Measurements from ENCODE around the gene CYP3A4.
A peak's percentile ranks its signal among the peaks of the same experiment; 100 is the strongest.
"Not testable (repeated sequence)": the region's sequence is repeated elsewhere in the genome, so short reads cannot be mapped to it uniquely, and the experiment has no call there.

CYP3A4 gene

GRCh38 chr7:99788554-99788953 is 4.6 kb upstream of the CYP3A4 start:
- no peak for TF ChIP-seq JUND (IDR thresholded peaks at IDR 0.05; ENCODE audit: low read depth)
- in situ Hi-C loops (cut with HindIII; ENCODE audit: low pct_unique_long_range_greater_than_20kb, low sequenced_read_pairs) = no loop called here
- DNase-seq (ENCODE audit: low read depth in 1 of 2, low spot score in 1 of 2) = no peak

GRCh38 chr7:99786726-99787335 is 2.8 kb upstream of the CYP3A4 start:
- in situ Hi-C loops (cut with HindIII; ENCODE audit: low pct_unique_long_range_greater_than_20kb, low sequenced_read_pairs) = no loop called here
- TF ChIP-seq JUND (IDR thresholded peaks at IDR 0.05; ENCODE audit: low read depth) = no peak
- no peak for DNase-seq (ENCODE audit: low read depth in 1 of 2, low spot score in 1 of 2)

GRCh38 chr7:99785654-99786053 is 1.7 kb upstream of the CYP3A4 start:
- in situ Hi-C loops (cut with HindIII; ENCODE audit: low pct_unique_long_range_greater_than_20kb, low sequenced_read_pairs); DNase-seq (ENCODE audit: low read depth in 1 of 2, low spot score in 1 of 2): not testable (repeated sequence)

GRCh38 chr7:99782012-99782953 is 1.7 kb downstream of the CYP3A4 start:
- no peak for TF ChIP-seq JUND (IDR thresholded peaks at IDR 0.05; ENCODE audit: low read depth)
- DNase-seq (ENCODE audit: low read depth in 1 of 2, low spot score in 1 of 2) = peak in 1 of 2 experiments; percentile 3
- in situ Hi-C loops (cut with HindIII; ENCODE audit: low pct_unique_long_range_greater_than_20kb, low sequenced_read_pairs) = no loop called here

- no peak for TF ChIP-seq JUND (IDR thresholded peaks at IDR 0.05; ENCODE audit: low read depth)
- in situ Hi-C loops (cut with HindIII; ENCODE audit: low pct_unique_long_range_greater_than_20kb, low sequenced_read_pairs) = no loop called here
- DNase-seq (ENCODE audit: low read depth in 1 of 2, low spot score in 1 of 2) = no peak
These were observed 3.4 kb downstream of the CYP3A4 start for GRCh38 chr7:99780588-99780987.

- no peak for DNase-seq (ENCODE audit: low read depth in 1 of 2, low spot score in 1 of 2)
- in situ Hi-C loops (cut with HindIII; ENCODE audit: low pct_unique_long_range_greater_than_20kb, low sequenced_read_pairs) = no loop called here
- no peak for TF ChIP-seq JUND (IDR thresholded peaks at IDR 0.05; ENCODE audit: low read depth)
These were observed 4.0 kb downstream of the CYP3A4 start for GRCh38 chr7:99779949-99780348.

- DNase-seq (ENCODE audit: low read depth in 1 of 2, low spot score in 1 of 2) = no peak
- in situ Hi-C loops (cut with HindIII; ENCODE audit: low pct_unique_long_range_greater_than_20kb, low sequenced_read_pairs) = no loop called here
- TF ChIP-seq JUND (IDR thresholded peaks at IDR 0.05; ENCODE audit: low read depth) = no peak
These were observed 5.1 kb downstream of the CYP3A4 start for GRCh38 chr7:99778880-99779279.

GRCh38 chr7:99773395-99773794 is 10.6 kb downstream of the CYP3A4 start:
- in situ Hi-C loops (cut with HindIII; ENCODE audit: low pct_unique_long_range_greater_than_20kb, low sequenced_read_pairs); DNase-seq (ENCODE audit: low read depth in 1 of 2, low spot score in 1 of 2): not testable (repeated sequence)

- TF ChIP-seq JUND (IDR thresholded peaks at IDR 0.05; ENCODE audit: low read depth) = no peak
- no peak for DNase-seq (ENCODE audit: low read depth in 1 of 2, low spot score in 1 of 2)
- in situ Hi-C loops (cut with HindIII; ENCODE audit: low pct_unique_long_range_greater_than_20kb, low sequenced_read_pairs) = no loop called here
These were observed 11.4 kb downstream of the CYP3A4 start for GRCh38 chr7:99772565-99772964.

GRCh38 chr7:99769494-99769893 is 14.5 kb downstream of the CYP3A4 start:
- in situ Hi-C loops (cut with HindIII; ENCODE audit: low pct_unique_long_range_greater_than_20kb, low sequenced_read_pairs); DNase-seq (ENCODE audit: low read depth in 1 of 2, low spot score in 1 of 2): not testable (repeated sequence)

- DNase-seq (ENCODE audit: low read depth in 1 of 2, low spot score in 1 of 2) = no peak
- no peak for TF ChIP-seq JUND (IDR thresholded peaks at IDR 0.05; ENCODE audit: low read depth)
- in situ Hi-C loops (cut with HindIII; ENCODE audit: low pct_unique_long_range_greater_than_20kb, low sequenced_read_pairs) = no loop called here
These were observed 15.5 kb downstream of the CYP3A4 start for GRCh38 chr7:99768471-99768870.

- no peak for TF ChIP-seq JUND (IDR thresholded peaks at IDR 0.05; ENCODE audit: low read depth)
- no peak for DNase-seq (ENCODE audit: low read depth in 1 of 2, low spot score in 1 of 2)
- in situ Hi-C loops (cut with HindIII; ENCODE audit: low pct_unique_long_range_greater_than_20kb, low sequenced_read_pairs) = no loop called here
These were observed 16.3 kb downstream of the CYP3A4 start for GRCh38 chr7:99767662-99768061.

- in situ Hi-C loops (cut with HindIII; ENCODE audit: low pct_unique_long_range_greater_than_20kb, low sequenced_read_pairs) = no loop called here
- DNase-seq (ENCODE audit: low read depth in 1 of 2, low spot score in 1 of 2) = no peak
- no peak for TF ChIP-seq JUND (IDR thresholded peaks at IDR 0.05; ENCODE audit: low read depth)
These were observed 17.4 kb downstream of the CYP3A4 start for GRCh38 chr7:99766484-99767099.
